H1 (cell line): ENCODE data around the gene OR5D16.

Source experiments
- BCL11A ChIP-seq, 2 experiments: IDR thresholded peaks; one replicate each; pipeline ENCODE4 v1.6.1; 2011; ENCODE audit warnings: low read depth in 2 of 2, low read length in 2 of 2, mild to moderate bottlenecking in 2 of 2
- HDAC2 ChIP-seq, 2 experiments: fragments of 300-600 bp in 1 of 2; sonication (generic) in 1 of 2; IDR thresholded peaks; 2 replicates each; pipeline ENCODE4 v1.6.1; 2011 to 2012; ENCODE audit warnings: low read depth in 2 of 2, low read length in 2 of 2, mild to moderate bottlenecking in 2 of 2, moderate library complexity in 2 of 2, borderline replicate concordance in 1 of 2, inconsistent platforms in 1 of 2
- MAX ChIP-seq: IDR thresholded peaks from 2 replicates; pipeline ENCODE4 v1.6.1; 2012; ENCODE audit warnings: inconsistent platforms
- PHF8 ChIP-seq: fragments of 200-600 bp; sonication (generic); conservative IDR thresholded peaks from 2 replicates; pipeline ENCODE4 v1.7.1; 2012; ENCODE audit warnings: low read depth, mild to moderate bottlenecking, inconsistent platforms, low read length, moderate library complexity
- SP1 ChIP-seq: IDR thresholded peaks from 2 replicates; pipeline ENCODE4 v1.6.1; 2011; ENCODE audit warnings: low read depth, low read length
- TAF1 ChIP-seq: IDR thresholded peaks from 2 replicates; pipeline ENCODE4 v1.6.1; 2011; ENCODE audit warnings: mild to moderate bottlenecking, low read depth, low read length

GRCh38 chr11:55791606-55792005, 46.9 kb upstream of the OR5D16 start:
- no peak for TF ChIP-seq HDAC2 (IDR thresholded peaks at IDR 0.05; ENCODE audit: borderline replicate concordance in 1 of 2, low read depth in 2 of 2, low read length in 2 of 2)
- TF ChIP-seq BCL11A (IDR thresholded peaks at IDR 0.05; ENCODE audit: low read depth in 2 of 2, low read length in 2 of 2), result no peak
- no peak for TF ChIP-seq PHF8
- no peak for TF ChIP-seq SP1
- TF ChIP-seq TAF1, result no peak
- no peak for TF ChIP-seq MAX
